Heart right ventricle (tissue), 16 donors: Measurements from ENCODE around the gene PTGER3. TPM values are rescaled to one million over a fixed set of nuclear protein-coding genes. Genes with fewer than 3 reads are reported as not detected.

Source experiments
- ATAC-seq, 8 donors: fragments of 200-7000 bp; cut with Tn5 transposase; one replicate each; pipeline ENCODE4 v1.9.1; 2020; ENCODE audit warnings: mild to moderate bottlenecking in 8 of 8, moderate library complexity in 8 of 8, moderate number of reproducible peaks in 1 of 8
- DNase-seq, 2 donors: peaks; one replicate each; pipeline ENCODE4 v3.0.0-alpha.2; 2020
- H3K27ac ChIP-seq, 10 donors: fragments of 200-600 bp; sonication (generic) in 2 of 10; one replicate each; pipeline versions ENCODE4 v1.5.0 to v1.8.0; 2020 to 2022; ENCODE audit warnings: mild to moderate bottlenecking in 3 of 10
- H3K27me3 ChIP-seq, 7 donors: fragments of 200-600 bp; one replicate each; pipeline ENCODE4 v1.8.0; 2021 to 2022; ENCODE audit warnings: mild to moderate bottlenecking in 2 of 7
- H3K36me3 ChIP-seq, 9 donors: fragments of 200-600 bp; sonication (generic) in 1 of 9; one replicate each; pipeline versions ENCODE4 v1.5.0 to v1.8.0; 2020 to 2022; ENCODE audit warnings: mild to moderate bottlenecking in 2 of 9
- H3K4me1 ChIP-seq, 9 donors: fragments of 200-600 bp; sonication (generic) in 1 of 9; one replicate each; pipeline versions ENCODE4 v1.5.0 to v1.8.0; 2020 to 2022; ENCODE audit warnings: mild to moderate bottlenecking in 4 of 9
- H3K4me3 ChIP-seq, 10 donors: fragments of 200-600 bp; sonication (generic) in 2 of 10; one replicate each; pipeline versions ENCODE4 v1.5.0 to v1.8.0; 2020 to 2022; ENCODE audit warnings: mild to moderate bottlenecking in 7 of 10, moderate library complexity in 2 of 10
- H3K9me3 ChIP-seq, 11 donors: fragments of 200-600 bp in 10 of 11; sonication (generic) in 2 of 11; one replicate each; pipeline versions ENCODE4 v1.5.0 to v1.8.0; 2013 to 2022; ENCODE audit warnings: mild to moderate bottlenecking in 2 of 11, control low read depth in 1 of 11, moderate library complexity in 1 of 11
- CTCF ChIP-seq, 9 donors: fragments of 200-600 bp; sonication (generic) in 2 of 9; IDR thresholded peaks; one replicate each; pipeline versions ENCODE4 v1.5.0 to v1.8.0; 2021 to 2022; ENCODE audit warnings: antibody characterized with exemption in 9 of 9, mild to moderate bottlenecking in 5 of 9, moderate library complexity in 1 of 9
- WGBS, 2 donors: extraction: QIAGEN DNeasy Blood & Tissue Kit; methylation state at CpG; one replicate each; pipeline ENCODE4 v1.1.7; 2013; ENCODE audit warnings: inconsistent platforms in 1 of 2; 5-methylcytosine and 5-hydroxymethylcytosine counted together
- intact Hi-C, 10 donors: fragments of 100-400 bp; cut with DNase I; formaldehyde crosslinking; loops; one replicate each; pipeline versions ENCODE4 v1.11.1 to v1.14.2; 2022
- polyA plus RNA-seq, 2 donors: library from polyadenylated mRNA; stranded (reverse); fragments of 200-250 nt; gene quantifications; one replicate each; pipeline ENCODE4 v1.2.3, GENCODE V29; 2013
- total RNA-seq, 10 donors: library from RNA; stranded (reverse); fragmentation: NEBNext Ultra II Directional in 3 of 10; extraction: Animal tissue kit (Norgen Biotek cat#: 25700) in 3 of 10; gene quantifications; one replicate each; pipeline versions ENCODE4 v1.2.1 to v1.2.4, GENCODE V29; 2021 to 2023
- donor health status: Arrhythmogenic right ventricular cardiomyopathy.
- donor health status: ischemic (EF 13 %, LVEDD 7.1; RV severe dilation, severe dysfunction).
- donor health status: healthy with polysubstance abuse.
- donor health status: DM: no; HTN: yes; CAD: no.
- donor health status: DM: no; HTN: no; CAD: no.
- donor health status: ischemic (EF 25% LVEDD 6.9; RV normal size, moderate dysfunction).
- donor health status: ischemic (EF 25% LVEDD 5.7; RV mildly dilated, moderate dysfunction).
- donor health status: healthy.
- donor health status: DM: yes; HTN: yes; CAD: no.
- donor health status: Ischemic cardiomyopathy.
- donor health status: ischemic (EF 35%, LVEDD 5.7; RV mildly dilated, moderate dysfunction).
- donor health status: nonischemic (EF 11% LVEDD 7.7; RV severe dilation, severe dysfunction).
- donor health status: DM: yes; HTN: yes; CAD: no.
- donor health status: PGD.
- donor health status: ischemic (EF 29% LVEDD 5.4; RV normal size, mild dysfunction).
- donor health status: nonischemic (EF 23%, LVEDD 6.1; RV moderate dilation, normal function).

The PTGER3 gene
- total and polyA plus RNA-seq, 12 donors, result 0.11 to 4.6 (median 1.0) TPM

DNA sequence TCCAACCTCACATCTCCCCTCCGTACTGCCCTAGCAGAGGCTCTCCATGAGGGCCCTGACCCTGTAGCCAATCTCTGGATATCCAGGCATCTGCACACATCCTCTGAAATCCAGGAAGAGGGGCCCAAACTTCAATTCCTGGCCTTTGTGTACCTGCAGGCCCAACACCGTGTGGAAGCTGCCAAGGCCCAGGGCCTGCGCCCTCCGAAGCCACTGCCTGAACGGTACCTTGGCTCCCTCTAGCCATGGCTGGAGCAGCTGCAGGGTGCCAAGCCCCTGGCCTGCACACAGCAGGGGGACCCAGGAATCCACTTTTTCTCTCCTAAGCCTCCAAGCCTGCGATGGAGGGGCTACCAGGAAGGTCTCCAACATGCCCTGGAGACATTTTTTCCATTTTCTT, 84.2 kb downstream of the PTGER3 start:
- Histone ChIP-seq H3K9me3 (peaks cover 0 to 11% (median 0%) of the 10 kb centered on the region in 11 donors), H3K27me3 (no peaks in the 10 kb centered on the region), H3K4me3 (no peak overlapping the region), H3K36me3 (no peaks in the 10 kb centered on the region), H3K4me1 (no peaks in the 10 kb centered on the region), H3K27ac (no peak overlapping the region)
- intact Hi-C loops, result no loop called here
- DNase-seq (no peak), ATAC-seq (no peak)
- 82 to 84% methylated on average over 6 of the region's 6 CpGs for WGBS, 2 donors
- no peak for TF ChIP-seq CTCF (IDR thresholded peaks at IDR 0.05)

- intact Hi-C loops, result no loop called here
- DNase-seq (no peak), ATAC-seq (no peak)
- H3K36me3 ChIP-seq, result no peaks in the 10 kb centered on the region
- no peaks in the 10 kb centered on the region for H3K27me3 ChIP-seq
- H3K4me1 ChIP-seq, result no peaks in the 10 kb centered on the region
- H3K27ac ChIP-seq, result no peak overlapping the region
- 46 to 47% methylated on average over 1 of the region's 1 CpG for WGBS, 2 donors
- no peak overlapping the region for H3K4me3 ChIP-seq
- no peak for TF ChIP-seq CTCF (IDR thresholded peaks at IDR 0.05)
- H3K9me3 ChIP-seq, result peaks cover 0 to 11% (median 0%) of the 10 kb centered on the region in 11 donors
Measured at GRCh38 chr1:70961374-70961975, 86.1 kb downstream of the PTGER3 start.

GRCh38 chr1:70948396-70949017, 99.1 kb downstream of the PTGER3 start:
- TF ChIP-seq CTCF (IDR thresholded peaks at IDR 0.05), result no peak
- Histone ChIP-seq H3K27ac (no peak overlapping the region), H3K4me3 (no peak overlapping the region), H3K36me3 (no peaks in the 10 kb centered on the region), H3K27me3 (no peaks in the 10 kb centered on the region), H3K4me1 (no peaks in the 10 kb centered on the region), H3K9me3 (peaks cover 0 to 5% (median 0%) of the 10 kb centered on the region in 11 donors)
- WGBS, 2 donors, result 78 to 84% methylated on average over 5 of the region's 5 CpGs
- intact Hi-C loops, result no loop called here
- DNase-seq, result no peak
- no peak for ATAC-seq

DNA sequence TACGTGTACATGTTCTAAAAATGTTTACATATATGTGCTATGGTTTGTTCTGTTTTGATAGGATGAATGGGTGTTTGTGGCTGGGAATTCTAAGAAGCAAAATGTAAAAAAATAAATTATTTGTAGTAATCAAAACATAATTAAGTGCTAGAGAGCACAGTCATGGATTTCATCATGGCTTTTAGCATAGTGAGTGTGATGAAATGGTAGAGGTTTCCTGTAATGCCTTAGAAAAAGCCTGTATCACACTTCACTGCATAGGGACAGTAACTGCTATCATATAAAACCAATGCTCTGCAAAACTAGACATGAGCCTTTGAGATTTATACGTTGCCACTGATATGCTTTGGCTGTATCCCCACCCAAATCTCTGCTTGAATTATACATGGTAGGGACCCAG, 99.8 kb downstream of the PTGER3 start:
- H3K27ac ChIP-seq, result no peak overlapping the region
- no peak for TF ChIP-seq CTCF (IDR thresholded peaks at IDR 0.05)
- ATAC-seq (no peak), DNase-seq (no peak)
- intact Hi-C loops, result no loop called here
- H3K36me3 ChIP-seq, result no peaks in the 10 kb centered on the region
- no peak overlapping the region for H3K4me3 ChIP-seq
- no peaks in the 10 kb centered on the region for H3K27me3 ChIP-seq
- WGBS, 2 donors, result 80 to 81% methylated on average over 2 of the region's 2 CpGs
- no peaks in the 10 kb centered on the region for H3K4me1 ChIP-seq
- peaks cover 0 to 5% (median 0%) of the 10 kb centered on the region in 11 donors for H3K9me3 ChIP-seq
